Stimulated activated CD8-positive, alpha-beta memory T cell treated with anti-CD3 and anti-CD28 coated beads, Interleukin-4, amount 100 ng/mL, for 1 hour (primary cell): ENCODE results near the gene OR2J1.
"Not testable (repeated sequence)": the region's sequence is repeated elsewhere in the genome, so short reads cannot be mapped to it uniquely, and the experiment has no call there.

Experiments
- DNase-seq, 2 donors: peaks; one replicate each; pipeline ENCODE4 v3.0.0-alpha.2; 2020; ENCODE audit warnings: low read depth in 2 of 2, low spot score in 1 of 2

Gene OR2J1

GRCh38 chr6:29099190-29099589, at the start of gene OR2J1:
TSS of gene OR2J1 (plus strand) at chr6:29099490. CDS start at chr6:29100943, 1,453 bp downstream.
- DNase-seq: no peak

GRCh38 chr6:29051680-29052079, 47.6 kb upstream of the OR2J1 start:
- DNase-seq: no peak

- no peak for DNase-seq
Observed at GRCh38 chr6:29071831-29072723, 27.2 kb upstream of the OR2J1 start.

GRCh38 chr6:29079203-29079602, 20.1 kb upstream of the OR2J1 start:
- no peak for DNase-seq

- DNase-seq: no peak
Observed at GRCh38 chr6:29081312-29081711, 18.0 kb upstream of the OR2J1 start.

- DNase-seq: no peak
Observed at GRCh38 chr6:29082457-29082856, 16.8 kb upstream of the OR2J1 start.

- DNase-seq: no peak
Observed at GRCh38 chr6:29087213-29087612, 12.1 kb upstream of the OR2J1 start, which contains the start of gene OR2B3. TSS of gene OR2B3 (minus strand) at chr6:29087313. CDS start at chr6:29087248, 65 bp downstream.

- no peak for DNase-seq
Observed at GRCh38 chr6:29092957-29093356, 6.3 kb upstream of the OR2J1 start.

- no peak for DNase-seq
Observed at GRCh38 chr6:29097803-29098202, 1.5 kb upstream of the OR2J1 start.

- DNase-seq: no peak
Observed at GRCh38 chr6:29107758-29108157, 8.5 kb downstream of the OR2J1 start, which contains the start of gene OR2J3. TSS of gene OR2J3 (plus strand) at chr6:29108058. CDS start at chr6:29111891, 3,833 bp downstream.

- no peak for DNase-seq
Observed at GRCh38 chr6:29112135-29112534, 12.8 kb downstream of the OR2J1 start.

- DNase-seq: not testable (repeated sequence)
Observed at GRCh38 chr6:29114964-29115363, 15.7 kb downstream of the OR2J1 start.

- DNase-seq: no peak
Observed at GRCh38 chr6:29129326-29130012, 30.2 kb downstream of the OR2J1 start.

- DNase-seq: no peak
Observed at GRCh38 chr6:29130644-29131043, 31.4 kb downstream of the OR2J1 start.

- DNase-seq: no peak
Observed at GRCh38 chr6:29131691-29132090, 32.4 kb downstream of the OR2J1 start.

- no peak for DNase-seq
Observed at GRCh38 chr6:29137724-29138123, 38.4 kb downstream of the OR2J1 start.

GRCh38 chr6:29141606-29142005, 42.3 kb downstream of the OR2J1 start:
- DNase-seq: no peak

GRCh38 chr6:29142309-29142708, 43.0 kb downstream of the OR2J1 start:
- no peak for DNase-seq

GRCh38 chr6:29146179-29146578, 46.9 kb downstream of the OR2J1 start:
- DNase-seq: no peak

- DNase-seq: no peak
Observed at GRCh38 chr6:29147074-29147473, 47.8 kb downstream of the OR2J1 start.

- DNase-seq: not testable (repeated sequence)
Observed at GRCh38 chr6:29149444-29149843, 50.2 kb downstream of the OR2J1 start.
